Measurements from ENCODE around the gene HLA-C. TPM values are rescaled to one million over a fixed set of nuclear protein-coding genes. Genes with fewer than 3 reads are reported as not detected.
"Not testable (repeated sequence)": the region's sequence is repeated elsewhere in the genome, so short reads cannot be mapped to it uniquely, and the experiment has no call there.

Gene HLA-C
- 100 to 1,000 TPM; 410 to 411 TPM for total RNA-seq
- long read RNA-seq, donor 1, transcript HLA-C-208 (6 exons, 1,880 nt), result minor isoform, 19 of 117 reads
- long read RNA-seq, donor 1, transcript HLA-C-201 (8 exons, 1,536 nt), result major isoform, 70 of 117 reads
- long read RNA-seq, donor 1, partial matches to known transcripts, result 24 of 117 reads
- long read RNA-seq, donor 1, other reads (novel, unspliced or antisense), result 4 of 117 reads
- long read RNA-seq, donor 2, transcript HLA-C-208 (6 exons, 1,880 nt), result minor isoform, 61 of 3,312 reads
- long read RNA-seq, donor 2, transcript HLA-C-201 (8 exons, 1,536 nt), result major isoform, 2,864 of 3,312 reads
- long read RNA-seq, donor 2, partial matches to known transcripts, result 198 of 3,312 reads
- long read RNA-seq, donor 2, other reads (novel, unspliced or antisense), result 189 of 3,312 reads

DNA sequence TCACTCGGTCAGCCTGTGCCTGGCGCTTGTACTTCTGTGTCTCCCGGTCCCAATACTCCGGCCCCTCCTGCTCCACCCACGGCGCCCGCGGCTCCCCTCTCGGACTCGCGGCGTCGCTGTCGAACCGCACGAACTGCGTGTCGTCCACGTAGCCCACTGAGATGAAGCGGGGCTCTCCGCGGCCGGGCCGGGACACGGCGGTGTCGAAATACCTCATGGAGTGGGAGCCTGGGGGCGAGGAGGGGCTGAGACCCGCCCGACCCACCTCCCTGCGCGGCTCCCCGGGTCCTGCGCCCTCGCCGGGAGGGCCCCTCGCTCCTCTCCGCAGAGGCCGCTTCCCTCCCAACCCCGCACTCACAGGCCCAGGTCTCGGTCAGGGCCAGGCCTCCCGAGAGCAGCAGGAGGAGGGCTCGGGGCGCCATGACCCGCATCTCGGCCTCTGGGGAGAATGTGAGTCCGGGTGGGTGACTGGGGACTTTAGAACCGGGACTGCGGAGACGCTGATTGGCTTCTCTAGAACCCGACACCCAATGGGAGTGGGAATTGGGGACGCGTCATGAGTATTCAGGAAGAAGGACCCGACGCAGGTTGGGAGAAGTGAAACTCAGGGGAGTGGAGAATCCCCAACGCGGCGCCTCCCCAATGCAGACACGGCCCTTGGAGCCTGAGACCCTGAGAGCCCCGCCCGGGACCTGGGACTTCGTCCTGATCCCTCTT, at the start of gene HLA-C:
Gene HLA-C (minus strand): TSS at position 452 of the 717 bp plus-strand sequence. CDS start 21 bp downstream, at position 431.
- intact Hi-C loops (cut with DNase I), result no loop called here
- peak; percentile 97 for DNase-seq (ENCODE audit: low spot score)

DNA sequence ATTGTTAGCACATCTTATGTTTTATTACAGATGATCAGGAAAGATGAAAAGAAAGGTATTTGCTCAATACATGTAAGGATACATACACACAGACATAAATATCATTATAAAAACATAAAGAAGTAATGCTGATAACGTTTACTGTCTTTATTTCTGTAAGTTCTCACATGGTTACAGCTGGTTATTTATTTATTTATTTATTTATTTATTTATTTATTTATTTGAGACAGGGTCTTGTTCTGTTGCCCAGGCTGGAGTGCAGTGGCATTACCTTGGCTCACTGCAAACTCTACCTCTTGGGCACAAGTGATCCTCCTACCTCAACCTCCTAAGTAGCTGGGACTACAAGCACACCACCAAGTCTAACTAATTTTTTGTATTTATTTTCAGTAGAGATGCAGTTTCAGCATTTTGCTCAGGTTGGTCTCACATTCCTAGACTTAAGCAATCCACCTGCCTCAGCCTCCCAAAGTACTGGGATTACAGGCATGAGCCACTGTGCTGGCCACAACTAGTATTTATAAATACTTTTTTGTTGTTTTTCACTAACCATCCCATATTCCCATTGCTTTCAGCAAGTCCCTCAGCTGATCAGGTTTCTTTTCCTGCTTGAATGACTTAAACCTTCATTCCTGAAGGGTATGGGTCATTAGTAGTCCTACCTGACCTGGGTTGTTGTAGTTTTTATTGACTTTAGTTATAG, 49.3 kb upstream of the HLA-C start:
- no peak for DNase-seq (ENCODE audit: low spot score)
- intact Hi-C loops (cut with DNase I), result no loop called here

DNA sequence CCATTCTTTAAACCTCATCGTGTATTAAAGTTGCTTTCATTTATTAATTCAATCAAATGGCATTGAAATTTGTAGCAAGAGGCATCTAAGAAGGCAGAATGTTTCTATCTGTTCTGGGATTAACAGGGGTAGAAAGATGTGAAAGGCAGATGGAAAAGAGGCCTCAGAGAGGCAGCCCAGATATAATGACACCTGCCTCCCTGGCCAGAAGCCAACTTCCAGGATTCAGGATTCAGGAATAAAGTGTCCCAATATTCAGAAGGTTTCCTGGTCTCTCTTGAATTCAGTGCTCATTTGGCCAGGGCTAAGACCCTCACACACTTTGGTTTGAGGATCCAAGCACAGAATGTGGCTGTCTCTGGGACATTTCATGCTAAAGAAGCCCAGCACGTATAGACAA, 45.1 kb upstream of the HLA-C start:
- intact Hi-C loops (cut with DNase I), result no loop called here
- no peak for DNase-seq (ENCODE audit: low spot score)

DNA sequence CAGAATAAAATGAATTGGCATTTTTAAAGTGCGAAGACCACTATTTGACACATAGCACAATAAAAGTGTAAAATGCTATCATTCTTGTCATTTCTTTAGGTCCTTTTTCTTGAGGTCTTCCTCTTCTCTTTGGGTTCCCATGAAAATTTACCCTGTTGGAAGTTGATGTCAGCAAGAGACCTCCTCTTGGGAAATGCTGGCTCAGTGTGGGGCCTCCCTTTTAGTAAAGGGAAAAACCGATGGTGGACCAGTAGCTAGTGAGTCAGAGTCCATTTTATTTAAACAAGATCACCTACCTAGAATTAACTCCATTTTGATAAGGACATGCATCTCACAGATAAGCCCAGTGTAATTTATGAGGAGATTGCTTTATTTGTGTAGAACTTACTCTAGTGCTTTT, 37.7 kb upstream of the HLA-C start:
- DNase-seq (ENCODE audit: low spot score), result no peak
- intact Hi-C loops (cut with DNase I), result loop anchor here in 1 of 2 donors (10.0 kb wide), 1 partner anchor 85 kb away; no protein-coding TSS in a partner anchor

DNA sequence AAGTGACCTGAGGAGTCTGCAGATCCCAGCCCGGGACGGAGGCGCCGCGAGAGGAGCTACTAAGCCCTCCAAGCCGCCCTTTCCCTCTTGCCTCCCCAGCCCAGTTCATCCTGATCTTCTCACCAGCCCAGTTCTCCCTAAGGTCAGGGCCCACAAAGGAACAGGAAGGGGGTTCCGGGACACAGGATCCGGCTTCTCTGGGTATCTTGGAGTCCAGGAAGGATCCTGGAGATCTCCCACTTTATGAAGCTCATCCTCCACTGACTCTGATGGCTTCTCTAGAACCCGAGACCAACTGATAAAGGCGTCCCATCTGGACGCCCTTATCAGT, 36.9 kb upstream of the HLA-C start:
- no peak for DNase-seq (ENCODE audit: low spot score)
- intact Hi-C loops (cut with DNase I), result loop anchor here in 1 of 2 donors (10.0 kb wide), 1 partner anchor 84 kb away; no protein-coding TSS in a partner anchor

DNA sequence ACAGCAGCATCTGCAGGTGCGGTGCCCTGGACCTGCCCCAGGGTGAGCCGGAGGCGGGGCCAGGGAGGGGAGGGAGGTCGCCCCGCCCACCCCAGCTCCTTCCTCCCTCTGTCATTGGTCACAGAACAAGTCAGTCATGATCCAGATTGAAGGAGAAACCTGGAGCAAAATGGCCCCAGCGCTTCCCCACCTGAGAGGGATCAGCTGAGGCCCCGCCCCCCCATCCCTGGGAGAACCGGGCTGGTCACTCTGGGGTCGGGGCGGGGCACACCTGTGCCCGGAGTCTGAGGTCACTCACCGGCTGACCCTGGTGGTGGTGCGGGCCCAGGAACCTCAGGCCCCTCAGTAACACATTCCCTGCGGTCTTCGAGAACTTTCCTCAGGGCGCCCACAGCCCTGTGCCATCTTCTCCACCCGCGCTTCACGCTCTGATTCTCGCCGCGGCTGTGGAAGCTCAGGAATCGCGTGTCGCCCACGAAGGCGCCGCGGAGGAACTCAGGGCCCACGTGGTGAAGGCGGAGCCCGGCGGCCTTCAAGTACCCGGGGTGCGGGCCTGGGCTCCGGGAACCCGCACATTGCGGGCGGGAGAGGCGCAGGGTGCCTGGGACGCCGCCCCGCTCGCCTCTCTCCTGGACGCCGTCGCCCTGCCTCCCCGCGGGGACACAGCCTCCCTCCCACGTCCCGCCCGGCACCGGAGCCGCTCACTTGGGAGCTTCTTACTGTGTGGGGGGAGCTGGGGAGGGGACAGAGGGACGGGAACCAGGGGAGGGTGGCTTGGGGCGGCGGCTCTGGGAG, 36.4 kb upstream of the HLA-C start:
- intact Hi-C loops (cut with DNase I), result loop anchor here in 1 of 2 donors (10.0 kb wide), 1 partner anchor 83 kb away; no protein-coding TSS in a partner anchor
- peak; percentile 81 for DNase-seq (ENCODE audit: low spot score)

DNA sequence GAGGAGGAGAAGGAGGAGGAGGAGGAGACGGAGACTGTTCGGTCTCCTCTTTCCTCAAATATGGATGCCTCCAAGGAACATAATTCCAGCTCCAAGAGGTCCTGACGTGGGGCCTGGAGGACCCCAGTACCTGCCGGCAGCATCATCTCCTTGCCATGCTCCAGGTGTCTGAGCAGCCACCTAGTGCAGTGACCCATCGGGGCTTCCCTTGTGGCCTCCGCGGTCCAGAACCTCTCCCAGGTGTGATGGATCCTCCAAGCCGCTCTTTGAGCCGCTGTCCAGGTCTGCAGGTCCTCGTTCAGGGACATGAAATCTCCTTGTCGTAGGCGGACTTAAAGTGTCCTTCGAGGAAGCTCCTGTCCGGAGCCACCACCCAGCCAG, 35.8 kb upstream of the HLA-C start:
- intact Hi-C loops (cut with DNase I), result loop anchor here in 1 of 2 donors (10.0 kb wide), 1 partner anchor 83 kb away; no protein-coding TSS in a partner anchor
- DNase-seq (ENCODE audit: low spot score), result no peak

DNA sequence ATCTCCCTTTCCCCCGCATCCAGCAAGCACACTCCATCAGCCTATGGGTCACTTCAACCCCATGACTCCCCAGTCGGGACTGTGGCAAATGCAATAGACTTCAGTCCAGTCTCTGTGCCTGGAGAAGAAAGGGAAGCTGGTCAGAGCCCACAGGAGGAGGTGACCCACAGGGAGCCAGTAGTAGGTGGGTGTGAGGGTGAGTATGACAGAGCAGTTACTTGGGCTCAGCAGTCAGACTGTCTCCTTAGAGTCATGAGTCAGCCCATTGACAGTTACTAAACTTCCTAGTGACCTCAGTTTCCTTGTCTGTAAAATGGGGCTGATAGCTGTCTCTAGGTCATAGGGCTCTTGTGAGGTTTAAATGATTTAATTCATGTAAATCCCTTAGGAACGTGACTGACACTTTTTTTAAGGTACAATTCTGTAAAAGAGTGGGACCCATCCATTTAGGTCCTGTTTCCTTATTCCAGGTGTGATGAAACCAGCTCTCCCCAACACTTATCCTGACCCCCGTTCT, 33.9 kb upstream of the HLA-C start:
- no peak for DNase-seq (ENCODE audit: low spot score)
- intact Hi-C loops (cut with DNase I), result loop anchor here in 1 of 2 donors (10.0 kb wide), 1 partner anchor 81 kb away; no protein-coding TSS in a partner anchor

DNA sequence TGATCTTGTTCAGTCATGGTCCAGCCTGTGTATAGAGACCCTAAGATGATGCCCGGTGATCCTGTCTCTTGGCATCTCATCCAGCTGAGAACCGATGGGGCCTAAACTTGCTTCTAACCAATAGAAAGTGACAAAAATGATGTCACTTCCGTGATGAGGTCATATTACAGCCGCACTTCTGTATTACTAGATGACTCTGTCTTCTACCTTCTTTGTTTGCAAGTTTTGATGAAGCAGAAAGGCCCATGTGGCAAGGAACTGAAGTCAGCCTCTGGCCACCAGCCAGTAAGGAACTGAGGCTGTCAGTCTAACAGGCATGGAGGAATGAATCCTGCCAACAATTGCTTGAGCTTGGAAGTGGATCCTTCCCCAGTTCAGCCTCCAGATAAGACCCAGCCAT, 32.8 kb upstream of the HLA-C start:
- DNase-seq (ENCODE audit: low spot score), result no peak

DNA sequence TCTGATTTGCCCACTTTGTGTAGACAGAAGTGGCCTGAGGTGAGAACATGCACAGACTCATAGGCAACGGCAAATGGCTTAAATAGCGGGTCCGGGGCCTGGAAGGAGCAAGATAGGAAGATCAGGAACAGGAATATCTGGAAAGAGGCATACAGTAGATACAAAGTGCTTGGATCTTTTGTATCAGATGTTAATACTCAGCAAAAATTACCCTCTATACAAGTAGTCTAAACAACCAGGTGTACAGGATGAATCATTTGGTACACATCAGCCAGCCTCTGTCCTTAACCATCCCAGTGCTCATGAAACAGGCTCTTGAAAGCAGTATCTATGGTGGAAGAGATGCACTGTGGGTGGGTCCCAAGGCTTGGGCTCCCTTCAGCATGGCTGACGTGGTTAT, 28.9 kb upstream of the HLA-C start:
- DNase-seq (ENCODE audit: low spot score), result no peak
- intact Hi-C loops (cut with DNase I), result loop anchor here in 1 of 2 donors (10.0 kb wide), 1 partner anchor 76 kb away; no protein-coding TSS in a partner anchor

More for the DNA sequence above, 32.8 kb upstream of the HLA-C start:
- intact Hi-C loops (cut with DNase I), result loop anchor here in 1 of 2 donors (10.0 kb wide), 1 partner anchor 80 kb away; no protein-coding TSS in a partner anchor

DNA sequence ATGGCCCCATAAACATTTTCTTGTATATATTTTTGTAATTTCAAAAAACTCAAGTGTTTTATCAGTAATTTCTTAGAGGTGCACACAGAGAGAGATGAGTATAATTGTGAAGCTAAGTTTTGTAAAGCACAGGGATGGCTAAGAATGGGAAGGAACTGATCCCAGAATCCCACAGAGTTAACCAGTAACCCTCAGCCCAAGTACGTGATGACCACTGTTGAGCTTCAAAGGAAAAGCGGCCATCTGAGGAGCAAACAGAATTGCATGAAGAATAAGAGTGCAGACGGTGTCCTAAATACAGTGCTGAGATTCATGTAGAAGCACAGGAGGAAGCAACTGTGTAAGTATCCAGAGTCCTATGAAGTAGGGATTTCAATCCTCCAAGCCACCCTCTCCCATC, 28.1 kb upstream of the HLA-C start:
- no peak for DNase-seq (ENCODE audit: low spot score)
- intact Hi-C loops (cut with DNase I), result loop anchor here in 1 of 2 donors (10.0 kb wide), 1 partner anchor 75 kb away; no protein-coding TSS in a partner anchor

DNA sequence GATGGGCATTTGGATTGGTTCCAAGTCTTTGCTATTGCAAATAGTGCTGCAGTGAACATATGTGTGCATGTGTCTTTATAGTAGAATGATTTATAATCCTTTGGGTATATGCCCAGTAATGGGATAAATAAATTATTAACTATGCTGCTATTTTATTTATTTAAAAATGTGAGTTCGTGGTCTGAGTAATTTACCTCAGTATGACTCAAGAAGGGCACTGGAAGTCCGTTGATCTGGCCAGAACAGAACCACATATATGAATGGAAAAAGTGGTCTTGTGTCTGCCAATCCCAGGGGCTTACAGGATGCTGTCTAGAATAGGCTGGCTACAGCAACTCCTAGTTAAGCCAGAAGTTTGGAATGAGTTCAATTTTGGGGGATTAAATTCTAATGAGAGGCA, 27.6 kb upstream of the HLA-C start:
- intact Hi-C loops (cut with DNase I), result no loop called here
- DNase-seq (ENCODE audit: low spot score), result no peak

DNA sequence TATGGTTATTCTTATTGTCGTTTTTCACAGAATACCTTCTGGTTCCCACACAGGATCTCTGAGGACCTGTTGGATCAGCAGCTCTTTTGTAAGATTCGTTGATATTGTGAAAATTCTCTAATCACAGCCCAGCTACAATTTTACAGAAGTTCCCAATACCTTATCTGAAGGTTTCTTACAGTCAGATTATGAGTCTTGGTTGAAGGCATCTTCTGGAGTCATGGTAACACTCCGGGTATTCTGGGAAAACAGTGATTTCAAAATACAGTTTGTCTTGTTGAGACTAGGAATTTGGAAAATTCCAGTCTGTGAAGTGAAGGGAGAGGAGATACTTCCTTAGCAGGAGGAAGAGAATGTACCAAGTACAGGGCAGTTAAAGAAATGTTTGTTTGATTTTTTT, 22.2 kb upstream of the HLA-C start:
- DNase-seq (ENCODE audit: low spot score), result no peak
- intact Hi-C loops (cut with DNase I), result no loop called here

DNA sequence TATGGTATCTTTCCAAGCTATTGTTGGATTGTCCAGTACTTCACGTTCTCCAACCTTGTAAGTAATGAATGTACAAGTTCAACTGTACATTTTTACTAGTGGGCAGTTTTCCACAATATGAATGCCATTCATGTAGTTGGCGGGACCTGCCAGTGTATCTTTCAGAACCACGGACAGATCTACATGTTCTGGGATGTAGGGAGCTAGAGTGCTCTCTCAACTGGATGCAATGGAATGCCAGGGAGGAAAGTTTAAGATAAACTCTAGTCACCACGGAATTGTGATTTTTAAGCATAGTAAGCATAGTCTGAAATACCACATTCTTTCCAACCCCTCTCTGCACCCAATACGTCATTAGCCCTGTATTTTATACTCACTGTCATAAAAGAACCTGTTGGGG, 21.5 kb upstream of the HLA-C start:
- intact Hi-C loops (cut with DNase I), result no loop called here

DNA sequence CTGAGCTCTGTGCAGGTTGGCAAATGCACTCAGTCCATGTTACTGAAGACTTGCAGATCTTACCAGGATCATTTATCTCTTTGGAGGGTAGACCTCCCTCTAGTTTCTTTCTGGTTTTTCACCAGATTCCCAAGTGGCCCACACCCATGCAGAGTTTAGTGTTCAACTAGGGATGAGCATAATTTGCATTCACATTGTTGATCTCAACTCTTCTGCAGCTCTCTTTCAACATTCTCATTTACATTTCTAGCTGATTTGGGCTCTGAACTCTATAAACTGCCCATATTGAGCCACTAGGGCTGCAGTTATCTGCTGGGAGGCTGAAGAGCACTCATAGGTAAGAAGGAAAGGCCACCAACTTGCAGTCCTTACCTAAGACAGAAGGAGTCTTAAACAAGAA, 17.9 kb upstream of the HLA-C start:
- no peak for DNase-seq (ENCODE audit: low spot score)
- intact Hi-C loops (cut with DNase I), result no loop called here

More for the DNA sequence above, 21.5 kb upstream of the HLA-C start:
- DNase-seq (ENCODE audit: low spot score), result no peak

DNA sequence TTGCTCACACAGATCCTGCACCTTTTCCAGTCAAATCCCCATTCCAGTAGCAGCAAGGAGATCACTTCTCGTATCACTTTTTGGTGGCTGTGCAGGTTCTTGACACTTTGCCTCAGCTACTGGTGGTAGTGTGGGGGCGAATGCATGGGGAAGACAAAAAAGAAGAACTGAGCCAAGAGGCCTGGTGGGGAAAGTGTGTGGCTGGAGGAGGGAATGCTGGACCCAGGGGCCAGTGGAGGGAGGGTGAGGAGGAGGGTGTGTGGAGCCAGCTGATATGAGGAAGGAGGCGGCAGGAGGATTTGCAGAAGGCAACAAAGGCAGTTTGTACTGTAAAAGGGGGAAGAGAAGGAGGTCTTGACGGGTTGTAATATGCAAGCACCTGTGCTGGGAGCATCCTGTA, 15.7 kb upstream of the HLA-C start:
- DNase-seq (ENCODE audit: low spot score), result no peak
- intact Hi-C loops (cut with DNase I), result no loop called here

DNA sequence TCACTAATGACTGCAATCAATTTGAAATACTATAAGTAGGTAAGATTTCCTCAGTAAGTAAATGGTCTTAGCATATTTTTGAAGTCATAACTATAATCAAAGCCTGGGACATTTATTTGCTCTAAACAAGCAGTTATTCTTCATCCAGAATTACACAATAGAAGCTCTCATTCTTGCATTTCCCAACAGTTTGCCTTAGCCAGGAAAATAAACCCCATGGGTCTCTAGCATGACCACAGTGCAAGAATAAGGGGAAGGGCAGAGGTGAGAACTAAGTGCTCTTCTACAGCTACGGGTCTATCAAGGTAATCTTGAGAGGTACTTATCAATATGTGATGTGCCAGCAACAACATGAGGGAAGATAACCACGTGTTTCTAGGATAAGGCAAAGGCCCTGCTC, 14.1 kb upstream of the HLA-C start:
- intact Hi-C loops (cut with DNase I), result no loop called here
- DNase-seq (ENCODE audit: low spot score), result no peak

DNA sequence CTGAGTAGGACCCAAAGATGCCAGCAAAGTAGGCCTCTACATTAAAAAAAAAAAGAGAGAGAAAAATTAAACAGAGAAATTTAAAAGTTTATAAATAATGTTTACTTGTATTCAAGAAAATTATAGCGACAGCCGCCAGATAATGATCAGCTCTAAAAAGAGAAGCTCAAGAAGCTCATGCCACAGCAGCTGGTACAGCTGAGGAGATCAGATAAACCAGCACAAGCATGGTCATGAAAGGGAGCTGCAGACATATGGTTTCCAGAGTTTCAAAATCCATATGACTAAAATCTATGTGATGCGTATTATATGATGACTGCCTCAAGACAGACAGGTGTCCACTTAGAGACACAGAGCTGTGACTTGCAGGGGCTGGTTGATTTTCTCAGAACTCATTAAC, 13.6 kb upstream of the HLA-C start:
- intact Hi-C loops (cut with DNase I), result no loop called here
- no peak for DNase-seq (ENCODE audit: low spot score)

DNA sequence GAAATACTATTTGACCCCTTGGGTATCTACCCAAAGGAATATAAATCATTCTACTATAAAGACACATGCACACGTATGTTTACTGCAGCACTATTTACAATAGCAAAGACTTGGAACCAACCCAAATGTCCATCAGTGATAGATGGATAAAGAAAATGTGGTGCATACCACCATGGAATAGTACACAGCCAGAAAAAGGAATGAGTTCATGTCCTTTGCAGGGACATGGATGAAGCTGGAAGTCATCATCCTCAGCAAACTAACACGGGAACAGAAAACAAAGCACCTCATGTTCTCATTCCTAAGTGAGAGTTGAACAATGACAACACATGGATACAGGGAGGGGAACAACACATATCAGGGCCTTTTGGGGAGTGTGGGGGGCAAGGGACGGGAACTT, 7.8 kb upstream of the HLA-C start:
- DNase-seq (ENCODE audit: low spot score); intact Hi-C loops (cut with DNase I): not testable (repeated sequence)
